GDM1 (cell line): Measurements from ENCODE around the gene FTHL17.

Experiments
- DNase-seq: peaks from one replicate; lab custom pipeline; 2025; lab: John Stamatoyannopoulos, UW

The FTHL17 gene

GRCh38 chrX:31071725-31072124 is at the start of gene FTHL17:
FTHL17 (minus strand) TSS chrX:31072041; CDS start chrX:31071953, 88 bp downstream.
- DNase-seq: no peak

- no peak for DNase-seq
These were observed 45.4 kb upstream of the FTHL17 start for GRCh38 chrX:31117266-31117665.

- no peak for DNase-seq
These were observed 43.6 kb upstream of the FTHL17 start for GRCh38 chrX:31115398-31115797.

GRCh38 chrX:31114858-31115257 is 43.0 kb upstream of the FTHL17 start:
- no peak for DNase-seq

- DNase-seq: no peak
These were observed 40.6 kb upstream of the FTHL17 start for GRCh38 chrX:31112226-31112999.

GRCh38 chrX:31110657-31111056 is 38.8 kb upstream of the FTHL17 start:
- no peak for DNase-seq

GRCh38 chrX:31099536-31100090 is 27.8 kb upstream of the FTHL17 start:
- DNase-seq: no peak

- no peak for DNase-seq
These were observed 26.2 kb upstream of the FTHL17 start for GRCh38 chrX:31098079-31098478.

- DNase-seq: no peak
These were observed 21.8 kb upstream of the FTHL17 start for GRCh38 chrX:31093639-31093975.

- no peak for DNase-seq
These were observed 21.3 kb upstream of the FTHL17 start for GRCh38 chrX:31092970-31093638.

GRCh38 chrX:31092476-31092875 is 20.6 kb upstream of the FTHL17 start:
- no peak for DNase-seq

GRCh38 chrX:31091819-31092218 is 20.0 kb upstream of the FTHL17 start:
- no peak for DNase-seq

GRCh38 chrX:31074522-31074921 is 2.7 kb upstream of the FTHL17 start:
- DNase-seq: no peak

GRCh38 chrX:31071262-31071661 is 579 bp downstream of the FTHL17 start:
- no peak for DNase-seq

GRCh38 chrX:31070057-31070468 is 1.8 kb downstream of the FTHL17 start:
- DNase-seq: no peak

GRCh38 chrX:31063114-31063513 is 8.7 kb downstream of the FTHL17 start:
- no peak for DNase-seq

- DNase-seq: no peak
These were observed 10.8 kb downstream of the FTHL17 start for GRCh38 chrX:31061091-31061490.

- no peak for DNase-seq
These were observed 11.8 kb downstream of the FTHL17 start for GRCh38 chrX:31060016-31060415.

- DNase-seq: no peak
These were observed 13.6 kb downstream of the FTHL17 start for GRCh38 chrX:31058284-31058683.

- DNase-seq: no peak
These were observed 14.2 kb downstream of the FTHL17 start for GRCh38 chrX:31057691-31058090.

GRCh38 chrX:31057291-31057690 is 14.6 kb downstream of the FTHL17 start:
- DNase-seq: no peak

GRCh38 chrX:31053621-31054020 is 18.2 kb downstream of the FTHL17 start:
- DNase-seq: no peak

- no peak for DNase-seq
These were observed 32.5 kb downstream of the FTHL17 start for GRCh38 chrX:31039327-31039711.
